Astrocyte of the hippocampus (primary cell): Measurements from ENCODE around the gene FURIN.
"Not testable (repeated sequence)": the region's sequence is repeated elsewhere in the genome, so short reads cannot be mapped to it uniquely, and the experiment has no call there.

Source experiments
- DNase-seq: peaks from one replicate; pipeline ENCODE4 v3.0.0; 2011; ENCODE audit warnings: low read depth, low spot score

FURIN gene

DNA sequence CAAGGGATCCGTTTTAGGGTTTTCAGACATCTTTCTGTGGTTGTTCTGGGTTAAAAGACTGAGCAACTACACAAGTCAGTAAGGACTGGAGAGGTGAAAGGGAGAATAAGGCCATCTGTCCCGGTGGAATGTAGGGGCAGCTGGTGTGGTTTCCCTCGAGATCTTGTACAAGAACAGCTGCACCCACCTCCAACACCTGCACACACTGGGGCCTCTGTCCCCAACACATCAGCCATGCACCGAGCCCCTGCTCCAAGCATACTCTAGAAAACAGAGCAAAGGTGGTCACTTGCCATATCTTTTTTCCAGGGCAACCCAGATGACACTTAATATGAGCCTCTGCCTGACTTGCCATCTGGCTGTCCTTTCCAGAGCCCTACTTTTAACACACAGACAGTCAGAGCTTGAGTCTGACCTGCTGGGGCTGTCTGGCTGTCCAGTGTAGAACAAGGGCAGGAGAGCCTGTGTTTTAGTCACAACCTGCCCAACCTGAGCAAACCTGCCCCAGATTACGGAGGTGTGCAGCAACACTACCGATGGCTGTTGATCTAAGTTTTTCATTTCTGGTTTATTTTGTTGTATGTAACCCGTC is 46.9 kb downstream of the FURIN start:
- DNase-seq: no peak

DNA sequence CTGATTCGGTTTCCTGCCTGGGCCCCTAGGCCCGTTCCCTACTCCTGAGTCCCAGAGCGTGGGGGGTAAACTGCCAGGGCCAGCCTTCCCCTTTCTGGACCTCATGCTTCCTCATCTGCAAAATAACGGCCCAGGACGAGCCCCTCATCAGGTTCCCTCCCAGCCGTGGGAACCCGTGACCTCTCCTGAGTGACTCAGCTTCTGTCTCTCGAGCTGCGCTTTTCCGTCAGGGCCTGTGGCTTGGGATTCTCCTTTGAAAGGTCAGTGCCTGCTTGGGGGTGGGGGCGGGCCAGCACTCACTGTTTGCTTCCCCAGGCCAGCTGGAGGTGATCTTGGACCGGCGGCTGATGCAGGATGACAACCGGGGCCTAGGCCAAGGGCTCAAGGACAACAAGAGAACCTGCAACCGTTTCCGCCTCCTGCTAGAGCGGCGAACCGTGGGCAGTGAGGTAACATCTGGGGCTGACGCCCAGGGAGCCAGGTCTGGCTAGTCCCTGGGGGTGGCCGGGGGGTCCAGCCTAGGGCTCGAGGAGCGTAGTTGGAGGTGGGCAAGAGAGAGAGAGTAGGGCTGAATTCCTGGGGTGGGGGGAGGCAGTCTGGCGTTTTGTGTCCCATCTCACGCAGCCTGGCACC is 47.5 kb downstream of the FURIN start:
- DNase-seq: no peak

DNA sequence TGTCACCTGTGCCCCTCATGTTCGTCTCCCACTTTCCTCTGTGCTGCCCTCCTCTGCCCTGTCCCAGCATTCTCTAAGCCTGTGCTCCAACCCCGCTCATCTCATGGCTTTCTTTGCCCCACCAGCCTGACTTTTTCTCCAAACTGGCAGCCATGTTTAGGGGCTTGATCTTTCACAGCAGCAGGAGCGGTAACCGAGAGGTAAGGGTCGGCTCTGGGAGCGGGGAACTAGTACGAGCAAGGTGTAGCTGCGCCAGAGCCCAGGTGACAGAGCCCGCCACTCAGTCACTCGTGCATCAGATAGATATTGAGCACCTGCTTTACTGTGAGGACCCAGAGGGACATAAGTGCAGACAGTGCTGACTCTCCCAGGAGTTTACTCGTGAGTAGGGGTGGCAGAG is 48.1 kb downstream of the FURIN start:
- DNase-seq: no peak

DNA sequence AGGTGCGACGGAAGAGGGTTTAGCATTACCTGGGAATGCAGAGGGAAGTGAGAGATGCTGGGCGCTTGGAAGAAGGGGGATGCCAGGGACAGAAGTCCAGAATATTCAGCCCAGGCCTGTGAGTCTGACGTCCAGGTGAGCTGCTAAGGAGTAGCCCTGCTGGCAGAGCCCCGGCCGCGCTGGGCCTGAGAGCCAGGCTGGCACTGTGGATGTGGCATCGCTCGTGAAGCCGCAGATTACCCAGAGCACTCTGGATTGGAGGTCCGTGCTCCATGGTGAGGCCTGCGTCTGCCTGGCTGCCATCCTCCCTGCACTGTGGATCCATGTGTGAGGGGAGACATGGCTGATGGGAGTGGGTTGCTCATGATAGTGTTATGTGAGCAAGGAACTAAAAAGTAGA is 49.2 kb downstream of the FURIN start:
- no peak for DNase-seq

DNA sequence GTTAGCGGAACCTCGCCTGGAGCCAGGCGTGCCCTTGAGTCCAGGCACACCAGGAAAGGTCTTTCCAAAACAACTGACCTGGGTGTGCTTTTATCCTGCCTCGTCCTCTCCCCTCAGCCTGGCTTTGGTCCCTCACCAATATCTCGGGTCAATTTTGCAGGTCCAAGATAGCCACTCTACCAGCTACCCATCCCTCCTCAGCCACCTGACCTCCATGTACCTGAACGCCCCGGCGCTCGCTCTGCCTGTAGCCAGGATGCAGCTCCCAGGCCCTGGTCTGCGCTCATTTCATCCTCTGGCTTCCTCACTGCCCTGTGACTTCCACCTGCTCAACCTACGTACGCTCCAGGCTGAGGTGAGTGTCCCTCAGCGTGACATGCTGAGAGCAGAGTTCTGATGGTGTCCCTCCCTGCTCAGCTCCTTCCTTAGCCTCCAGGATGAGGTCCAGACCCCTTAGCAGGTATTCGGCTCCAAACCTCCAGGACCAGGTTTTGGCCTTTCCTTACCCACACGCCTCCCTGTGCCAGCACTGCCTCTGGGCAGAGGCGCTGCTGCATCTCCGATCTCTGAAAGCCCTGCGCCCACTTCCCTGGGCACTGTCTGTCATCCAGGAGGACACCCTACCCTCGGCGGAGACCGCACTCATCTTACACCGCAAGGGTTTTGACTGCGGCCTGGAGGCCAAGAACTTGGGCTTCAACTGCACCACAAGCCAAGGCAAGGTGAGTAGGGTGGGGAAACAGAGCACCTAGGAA is 49.8 kb downstream of the FURIN start:
- no peak for DNase-seq

DNA sequence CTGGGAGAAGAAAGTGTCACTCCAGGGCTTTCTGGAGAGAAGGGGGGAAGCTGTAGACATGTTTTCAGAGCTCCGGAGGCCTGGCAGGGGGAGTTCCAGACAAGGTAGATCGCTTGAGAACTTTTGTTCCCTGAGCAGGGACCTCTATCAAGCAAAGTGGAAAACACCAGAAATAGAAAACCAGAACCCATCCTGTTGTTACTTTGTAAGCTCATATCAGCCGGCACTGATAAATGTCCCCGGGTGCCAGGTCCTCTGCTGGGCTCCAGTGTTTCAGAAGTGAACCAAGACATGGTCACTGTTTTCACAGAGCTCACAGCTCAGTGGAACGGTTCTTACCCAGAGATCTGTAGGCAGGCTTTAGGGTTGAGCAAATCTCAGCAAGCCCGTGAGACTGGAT is 50.4 kb downstream of the FURIN start:
- DNase-seq: no peak

DNA sequence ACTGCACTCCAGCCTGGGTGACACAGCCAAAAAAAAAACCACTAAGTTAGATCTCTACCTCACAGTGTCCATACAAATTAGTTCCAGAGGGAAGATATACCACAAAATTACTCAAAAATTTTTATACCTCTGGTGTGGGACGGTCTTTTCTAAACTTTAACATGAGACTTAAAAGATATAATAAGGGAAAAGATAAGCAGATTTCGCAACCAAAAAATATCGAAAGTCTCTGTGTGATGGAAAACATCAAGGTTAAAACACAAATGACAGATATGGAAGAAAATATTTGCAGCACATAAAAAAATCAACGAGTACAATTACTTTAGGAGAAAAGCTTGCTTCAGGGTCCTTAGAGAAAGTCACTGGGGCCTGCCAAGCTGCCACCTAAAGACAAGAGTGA is 53.5 kb downstream of the FURIN start:
- DNase-seq: no peak

DNA sequence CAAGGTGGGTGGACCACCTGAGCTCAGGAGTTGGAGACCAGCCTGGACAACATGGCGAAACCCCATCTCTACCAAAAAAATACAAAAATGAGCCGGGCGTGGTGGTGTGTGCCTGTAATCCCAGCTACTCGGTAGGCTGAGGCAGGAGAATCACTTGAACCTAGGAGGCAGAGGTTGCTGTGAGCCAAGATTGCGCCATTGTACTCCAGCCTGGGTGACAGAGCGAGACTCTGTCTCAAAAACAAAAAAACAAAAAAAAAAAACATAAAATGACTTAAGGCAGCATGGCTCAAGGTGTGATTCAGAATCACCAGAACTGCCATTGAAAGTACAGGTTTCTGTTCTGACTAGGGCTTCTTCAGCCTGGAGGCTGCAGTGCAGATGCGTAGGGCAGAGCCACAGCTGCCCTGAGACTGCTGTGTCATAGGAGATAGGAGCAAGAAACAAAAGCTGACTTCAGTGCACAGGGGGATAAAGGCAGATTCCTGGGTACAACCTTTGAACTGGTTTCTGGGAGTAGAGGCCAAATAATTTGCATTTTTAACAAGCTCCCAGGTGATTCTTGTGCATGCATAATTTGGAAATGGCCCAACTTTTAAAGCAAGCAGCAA is 54.4 kb downstream of the FURIN start:
- not testable (repeated sequence) for DNase-seq

DNA sequence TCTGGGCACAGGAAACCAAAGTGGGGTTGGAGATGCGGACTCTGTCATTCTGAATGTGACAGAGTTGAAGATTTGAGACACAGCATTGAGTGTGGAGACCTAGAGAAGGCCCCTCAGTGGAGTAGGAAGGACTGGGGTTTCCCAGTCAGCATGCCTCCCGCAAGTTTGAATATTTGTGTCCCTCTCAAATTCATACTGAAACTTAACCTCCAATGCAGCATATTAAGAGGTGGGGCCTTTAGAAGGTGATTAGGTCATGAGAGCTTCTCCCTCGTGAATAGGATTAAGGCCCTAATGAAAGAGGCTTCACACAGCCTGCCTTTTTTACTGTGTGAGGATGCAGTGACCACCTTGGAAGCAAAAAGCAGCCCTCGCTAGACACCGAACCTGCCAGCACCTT is 56.0 kb downstream of the FURIN start:
- no peak for DNase-seq

DNA sequence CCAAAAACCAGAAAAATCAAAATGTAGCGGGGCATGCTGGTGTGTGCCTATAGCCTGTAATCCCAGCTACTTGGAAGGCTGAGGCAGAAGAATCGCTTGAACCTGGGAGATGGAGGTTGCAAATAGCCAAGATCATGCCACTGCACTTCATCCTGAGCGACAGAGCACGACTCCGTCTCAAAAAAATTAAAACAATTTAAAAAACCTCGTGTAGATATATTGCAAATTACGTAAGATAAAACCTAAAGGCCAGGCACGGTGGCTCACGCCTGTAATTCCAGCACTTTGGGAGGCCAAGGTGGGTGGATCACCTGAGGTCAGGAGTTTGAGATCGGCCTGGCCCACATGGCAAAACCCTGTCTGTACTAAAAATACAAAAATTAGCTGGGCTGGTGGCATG is 58.4 kb downstream of the FURIN start:
- DNase-seq: not testable (repeated sequence)

DNA sequence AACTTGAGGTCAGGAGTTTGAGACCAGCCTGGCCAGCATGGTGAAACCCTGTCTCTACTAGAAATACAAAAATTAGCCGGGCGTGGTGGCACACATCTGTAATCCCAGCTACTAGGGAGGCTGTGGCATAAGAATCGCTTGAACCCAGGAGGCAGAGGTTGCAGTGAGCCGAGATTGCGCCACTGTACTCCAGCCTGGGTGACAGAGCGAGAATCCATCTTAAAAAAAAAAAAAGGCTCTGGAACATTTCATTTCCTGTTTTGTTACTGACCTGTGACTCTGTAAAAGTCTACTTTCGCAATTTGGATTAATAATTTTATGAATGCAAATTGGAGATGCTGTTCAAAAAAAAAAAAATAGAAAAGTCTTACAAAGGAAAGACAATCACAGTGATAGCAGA is 59.7 kb downstream of the FURIN start:
- DNase-seq: not testable (repeated sequence)

DNA sequence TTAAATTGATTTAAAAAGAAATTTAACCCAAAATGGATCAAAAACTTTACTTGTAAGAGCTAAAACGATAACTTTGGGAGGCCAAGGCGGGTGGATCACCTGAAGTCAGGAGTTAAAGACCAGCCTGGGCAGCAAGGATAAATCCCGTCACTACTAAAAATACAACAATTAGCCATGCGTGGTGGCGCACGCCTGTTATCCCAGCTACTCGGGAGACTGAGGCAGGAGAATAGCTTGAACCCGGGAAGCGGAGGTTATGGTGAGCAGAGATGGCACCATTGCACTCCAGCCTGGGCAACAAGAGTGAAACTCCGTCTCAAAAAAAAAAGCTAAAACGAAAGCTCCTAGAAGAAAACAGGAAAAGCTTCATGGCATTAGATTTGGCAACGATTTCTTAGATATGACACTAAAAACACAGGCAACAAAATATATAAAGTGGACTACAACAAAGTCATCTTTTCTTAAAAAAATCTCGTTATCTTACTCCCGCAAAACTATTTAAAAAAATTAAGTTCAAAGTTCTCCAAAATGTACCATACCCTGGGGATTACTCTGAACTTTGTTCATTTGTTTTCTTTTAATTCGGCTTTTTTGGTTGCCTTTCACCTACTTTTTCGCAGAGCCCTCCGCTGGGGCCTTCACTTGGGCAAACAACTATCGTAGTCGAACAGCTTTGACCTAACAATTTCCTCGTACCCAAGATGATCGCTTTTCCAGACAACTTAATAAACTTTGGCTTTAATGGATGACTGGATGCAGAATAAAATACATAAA is 61.0 kb downstream of the FURIN start:
- DNase-seq: no peak

DNA sequence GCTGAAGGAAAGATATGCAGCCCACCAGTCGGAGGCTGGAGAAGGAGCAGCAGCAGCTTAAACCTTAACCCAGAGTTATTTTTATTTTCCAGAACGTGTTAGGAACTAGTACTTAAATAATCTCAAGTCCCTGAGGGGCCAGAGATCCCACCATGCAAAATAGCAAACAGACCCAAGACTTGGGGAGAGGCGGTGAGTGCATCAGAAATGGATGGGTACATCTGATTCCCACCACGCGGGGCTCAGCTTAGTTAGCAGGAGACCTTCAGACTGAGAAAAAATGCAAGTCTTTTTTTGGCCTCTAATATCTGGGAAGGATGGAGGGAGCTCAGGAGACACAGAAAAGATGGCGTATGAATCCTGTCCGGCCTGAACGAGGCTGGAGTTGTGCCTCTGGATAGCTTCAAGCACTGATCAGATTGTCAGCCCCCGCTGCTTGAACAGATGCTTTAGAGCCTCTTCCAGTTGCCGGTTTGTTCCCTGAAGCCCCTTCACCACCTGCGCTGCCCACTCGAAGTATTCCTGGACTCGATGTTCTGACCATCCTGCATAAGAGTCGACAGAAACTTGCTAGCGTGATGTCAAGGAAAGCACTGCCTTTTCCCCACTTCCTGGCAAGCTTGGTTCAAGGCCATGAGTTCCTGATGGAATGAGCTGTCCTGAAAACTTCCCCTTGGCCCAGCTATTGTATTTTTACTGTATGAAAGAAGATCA is 62.6 kb downstream of the FURIN start:
- no peak for DNase-seq

DNA sequence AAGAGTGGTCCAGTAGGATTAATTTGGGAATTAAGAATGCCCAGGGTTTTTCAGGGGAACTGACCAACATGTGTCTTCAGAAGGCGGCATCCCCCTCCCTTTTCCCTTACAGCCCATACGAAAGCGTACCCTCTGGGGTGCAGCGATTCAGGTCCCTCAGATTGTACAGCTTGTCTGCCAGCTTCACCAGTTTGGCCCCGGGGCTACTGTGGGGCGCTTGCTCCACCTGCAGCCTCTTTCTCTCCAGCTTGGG is 63.1 kb downstream of the FURIN start:
- DNase-seq: no peak

DNA sequence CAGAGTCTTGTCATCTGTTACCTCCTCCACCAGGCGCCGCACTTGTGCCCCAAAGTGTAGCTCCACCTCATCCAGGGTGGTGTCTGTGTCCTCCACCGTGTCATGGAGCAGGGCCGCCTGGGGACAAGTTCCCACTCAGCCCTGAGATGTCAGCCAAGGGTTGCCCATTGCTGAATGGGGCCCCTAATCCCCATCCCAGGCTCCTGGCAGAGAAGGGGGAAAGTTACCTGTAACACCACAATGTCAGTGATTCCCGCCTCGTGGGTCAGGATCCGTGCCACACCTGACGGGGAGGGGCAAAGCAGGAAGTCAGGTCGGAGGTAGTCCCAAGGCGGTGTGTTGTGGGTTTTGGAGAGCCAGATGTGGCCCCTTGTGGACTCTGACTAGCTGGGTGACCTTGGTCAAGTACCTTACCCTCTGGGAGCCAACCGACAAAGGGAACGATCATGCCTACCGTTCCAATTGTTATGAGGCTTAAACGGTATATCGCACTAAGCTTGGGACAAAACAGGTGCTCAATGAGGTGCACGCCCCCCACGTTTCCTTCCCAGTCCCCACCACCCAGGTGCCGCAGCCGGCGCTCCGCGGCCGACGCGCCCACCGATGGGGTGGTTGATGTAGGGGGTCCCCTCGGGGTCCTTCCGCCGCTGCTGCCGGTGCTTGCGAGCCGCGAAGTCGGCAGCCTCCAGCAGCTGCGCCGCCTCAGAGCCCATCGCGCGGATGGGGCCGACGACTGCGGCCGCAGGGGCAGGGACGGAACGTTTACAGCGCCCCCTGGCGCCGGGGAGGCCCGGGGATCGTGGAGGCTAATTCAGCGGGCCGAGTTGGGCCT is 63.7 kb downstream of the FURIN start, which contains the start of gene HDDC3:
Gene HDDC3, minus strand, starts transcription at position 722 of the 832 bp plus-strand sequence. Its CDS starts 9 bp downstream, at position 713.
- peak; percentile 94 for DNase-seq

DNA sequence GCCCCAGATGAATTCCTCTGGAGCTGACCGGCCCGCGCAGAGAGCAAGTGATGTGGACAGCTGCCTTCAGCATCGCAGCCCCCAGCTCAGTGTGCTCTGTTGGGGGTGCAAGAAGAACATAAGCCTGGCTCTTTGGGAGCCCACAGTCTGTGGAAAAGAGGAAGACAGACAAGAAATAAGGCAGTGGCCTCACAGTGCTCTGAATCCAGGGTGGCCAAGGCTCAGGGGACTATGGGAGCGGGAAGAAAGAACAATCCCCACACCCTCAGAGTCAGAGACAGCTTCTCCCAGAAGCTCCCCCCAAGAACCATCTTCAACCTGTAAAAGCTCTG is 64.2 kb downstream of the FURIN start:
- no peak for DNase-seq
